HepG2 (cell line): ENCODE results near the gene PYGB. TPM values are rescaled to one million over a fixed set of nuclear protein-coding genes. Genes with fewer than 3 reads are reported as not detected.

Experiments
- ATAC-seq: fragments of 200-7000 bp; cut with Tn5 transposase; 3 replicates; pipeline ENCODE4 v1.9.1; 2020; ENCODE audit warnings: mild to moderate bottlenecking, moderate library complexity
- BruUV-seq: library from RNA; stranded (reverse); fragments of 400-500 nt; replicated peaks from 2 replicates; lab custom pipeline; 2021; lab: Mats Ljungman, UMichigan
- CTCF ChIA-PET: fragments of 300-600 bp; formaldehyde crosslinking; extraction: SDS; loops from one replicate; lab custom pipeline; 2021; ENCODE audit warnings: low total read pairs, inconsistent platforms, low intra/inter-chr PET ratio; lab: Yijun Ruan, JAX
- POLR2A ChIA-PET: fragments of 350-600 bp; sonication (Branson Sonifier 250); formaldehyde crosslinking; loops from one replicate; lab custom pipeline; 2020; ENCODE audit warnings: antibody characterized with exemption, inconsistent platforms; lab: Yijun Ruan, JAX
- DNase-seq: peaks from one replicate; pipeline ENCODE4 v3.0.0-alpha.2; 2015; ENCODE audit warnings: low spot score
- FAIRE-seq: peaks from 3 replicates; lab custom pipeline; 2011; peaks lifted over from hg19 to GRCh38; lab: Jason Lieb, UNC
- H2AFZ ChIP-seq: one replicate; pipeline ENCODE4 v1.6.1; 2011; ENCODE audit warnings: low read length, inconsistent platforms
- H3K27ac ChIP-seq: fragments of 300-600 bp; 3 replicates; pipeline ENCODE4 v1.8.0; 2011; ENCODE audit warnings: mixed run types, mild to moderate bottlenecking, mixed read lengths, low read length, inconsistent platforms; ENCODE audit not compliant: insufficient read depth; ENCODE audit errors: extremely low read length
- H3K27me3 ChIP-seq, 2 experiments: fragments of 200-600 bp in 1 of 2; 2 replicates in 1 of 2; 3 replicates in 1 of 2; pipeline versions ENCODE4 v1.6.0 to v1.8.0; 2011; ENCODE audit warnings: low read length in 2 of 2, mild to moderate bottlenecking in 2 of 2, moderate library complexity in 2 of 2, inconsistent platforms in 1 of 2; ENCODE audit not compliant: insufficient read depth in 2 of 2, control insufficient read depth in 1 of 2
- H3K36me3 ChIP-seq, 2 experiments: fragments of 200-600 bp in 1 of 2; replicated peaks in 1 of 2; 2 replicates in 1 of 2; 3 replicates in 1 of 2; pipeline versions ENCODE4 v1.5.1 to v1.8.0; 2011; ENCODE audit warnings: low read length in 2 of 2, inconsistent platforms in 1 of 2; ENCODE audit not compliant: insufficient read depth in 2 of 2, control insufficient read depth in 1 of 2
- H3K4me1 ChIP-seq: 2 replicates; pipeline ENCODE4 v1.5.1; 2012; ENCODE audit warnings: low read length, inconsistent platforms; ENCODE audit not compliant: insufficient read depth
- H3K4me2 ChIP-seq: 2 replicates; pipeline ENCODE4 v1.6.0; 2011; ENCODE audit warnings: low read depth, low read length, inconsistent platforms
- H3K4me3 ChIP-seq, 3 experiments: fragments of 200-600 bp in 1 of 3; sonication (generic), shearing (Covaris generic) in 1 of 3; replicated peaks in 1 of 3; 2 replicates each; pipeline ENCODE4 v1.5.1; 2011 to 2016; ENCODE audit warnings: low read length in 3 of 3, inconsistent platforms in 2 of 3, low read depth in 2 of 3, mild to moderate bottlenecking in 2 of 3, control low read depth in 1 of 3, mixed read lengths in 1 of 3; ENCODE audit not compliant: insufficient read depth in 1 of 3
- H3K79me2 ChIP-seq: one replicate; pipeline ENCODE4 v1.6.1; 2011; ENCODE audit warnings: low read length, inconsistent platforms; ENCODE audit not compliant: insufficient read depth
- H3K9ac ChIP-seq: 2 replicates; pipeline ENCODE4 v1.6.0; 2011; ENCODE audit warnings: mild to moderate bottlenecking, low read depth, low read length, inconsistent platforms; ENCODE audit not compliant: insufficient read depth
- H3K9me3 ChIP-seq: 2 replicates; pipeline ENCODE4 v1.5.1; 2012; ENCODE audit warnings: mild to moderate bottlenecking, low read length
- H4K20me1 ChIP-seq: 2 replicates; pipeline ENCODE4 v1.6.0; 2011; ENCODE audit warnings: inconsistent platforms, mild to moderate bottlenecking, low read length, moderate library complexity; ENCODE audit not compliant: insufficient read depth
- ZBTB7B ChIP-seq: sonication (generic); formaldehyde crosslinking; IDR thresholded peaks from 2 replicates; pipeline ENCODE4 v1.4.0; 2020; ENCODE audit warnings: missing genetic modification reagents
- ZNF431 ChIP-seq: sonication (generic); formaldehyde crosslinking; IDR thresholded peaks from 2 replicates; pipeline ENCODE4 v1.9.0; 2022; ENCODE audit warnings: missing genetic modification reagents, low read depth, mild to moderate bottlenecking, borderline replicate concordance
- ZNF567 ChIP-seq: sonication (generic); formaldehyde crosslinking; IDR thresholded peaks from 2 replicates; pipeline ENCODE4 v1.8.1; 2023; ENCODE audit warnings: mild to moderate bottlenecking, missing genetic modification reagents, borderline replicate concordance
- WGBS: methylation state at CpG from one replicate; pipeline ENCODE4 v1.1.6; 2017; ENCODE audit warnings: low lambda C conversion rate; 5-methylcytosine and 5-hydroxymethylcytosine counted together
- in situ Hi-C: cut with HindIII; loops from 2 replicates; pipeline ENCODE4 v1.10.0; 2017; ENCODE audit warnings: low pct_unique_long_range_greater_than_20kb; ENCODE audit not compliant: extremely low pct_ligation_motif_present
- intact Hi-C: fragments of 100-400 bp; cut with micrococcal nuclease; formaldehyde crosslinking; loops from one replicate; pipeline ENCODE4 v1.10.0; 2022; ENCODE audit not compliant: unreplicated experiment
- polyA plus RNA-seq, 8 experiments: library from polyadenylated mRNA; depleted of rRNA in 3 of 8; stranded (reverse) in 7 of 8; unstranded in 1 of 8; fragments of >200 nt; fragmentation: Illumina TruSeq in 4 of 8; extraction: Trizol in 4 of 8; gene quantifications; 2 replicates each; pipeline versions ENCODE4 v1.2.1 to v1.2.3, GENCODE V29; 2011 to 2016; ENCODE audit warnings: low read depth in 4 of 8, missing spikeins in 1 of 8, mixed read lengths in 1 of 8; ENCODE audit not compliant: insufficient read depth in 1 of 8
- total RNA-seq, 5 experiments: library from RNA; depleted of rRNA; stranded (reverse); fragments of >200 nt; fragmentation: Illumina TruSeq; extraction: Trizol; gene quantifications; 2 replicates each; pipeline ENCODE4 v1.2.3, GENCODE V29; 2016; ENCODE audit warnings: low read depth in 1 of 5
- TF ChIP-seq, protein P1 (sequence below): sonication (generic); formaldehyde crosslinking; IDR thresholded peaks from 2 replicates; pipeline ENCODE4 v1.4.0; 2020; ENCODE audit warnings: low read depth, missing genetic modification reagents

PYGB gene
- total and polyA plus RNA-seq, 2 of the 13 experiments (the other 11 are each of a cell fraction or from before 2014, with no cell fraction given), result 24.2 to 86.3 TPM

DNA sequence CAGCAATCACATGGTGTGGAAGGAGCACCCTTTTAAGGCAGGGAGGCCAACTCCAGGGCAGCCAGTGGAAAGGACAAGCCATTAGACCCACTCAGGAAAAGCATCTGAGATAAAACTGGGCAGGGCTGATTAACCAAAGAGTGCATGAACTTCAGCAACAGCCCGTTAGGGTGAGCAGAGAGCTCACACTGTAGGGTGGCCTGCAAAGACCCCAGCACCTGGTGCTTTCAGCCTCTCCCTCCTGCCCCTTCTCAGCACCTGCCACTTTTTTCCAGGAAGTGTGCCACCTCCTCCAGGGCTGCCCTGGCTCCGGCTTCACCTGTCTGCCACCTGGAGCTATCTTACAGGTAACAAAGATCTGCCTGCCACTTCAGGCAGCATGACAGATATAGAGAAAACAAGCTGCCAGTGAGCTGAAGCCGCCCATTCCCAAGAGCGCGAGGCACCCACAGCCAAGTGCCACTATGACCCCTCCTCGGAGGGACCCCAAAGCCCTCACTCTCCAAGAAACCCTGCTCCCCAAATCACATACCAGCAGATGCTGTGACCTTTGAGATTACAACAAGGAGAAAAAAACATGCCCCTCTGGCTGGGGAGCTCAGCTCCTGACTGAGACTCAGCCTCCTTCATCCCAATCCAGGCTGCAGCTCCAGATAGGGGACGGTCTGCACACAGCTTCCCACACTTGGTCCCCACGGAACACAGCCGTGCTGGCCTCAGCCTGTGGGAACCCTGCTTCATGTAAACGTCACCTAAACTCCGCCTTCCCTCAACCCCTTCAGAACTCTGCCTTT is 71.6 kb downstream of the PYGB start:
- CTCF ChIA-PET, result no interaction called here
- no peak for TF ChIP-seq ZBTB7B (CRISPR knock-in tag)
- TF ChIP-seq ZNF431 (CRISPR knock-in tag), result no peak
- TF ChIP-seq, protein P1, sequence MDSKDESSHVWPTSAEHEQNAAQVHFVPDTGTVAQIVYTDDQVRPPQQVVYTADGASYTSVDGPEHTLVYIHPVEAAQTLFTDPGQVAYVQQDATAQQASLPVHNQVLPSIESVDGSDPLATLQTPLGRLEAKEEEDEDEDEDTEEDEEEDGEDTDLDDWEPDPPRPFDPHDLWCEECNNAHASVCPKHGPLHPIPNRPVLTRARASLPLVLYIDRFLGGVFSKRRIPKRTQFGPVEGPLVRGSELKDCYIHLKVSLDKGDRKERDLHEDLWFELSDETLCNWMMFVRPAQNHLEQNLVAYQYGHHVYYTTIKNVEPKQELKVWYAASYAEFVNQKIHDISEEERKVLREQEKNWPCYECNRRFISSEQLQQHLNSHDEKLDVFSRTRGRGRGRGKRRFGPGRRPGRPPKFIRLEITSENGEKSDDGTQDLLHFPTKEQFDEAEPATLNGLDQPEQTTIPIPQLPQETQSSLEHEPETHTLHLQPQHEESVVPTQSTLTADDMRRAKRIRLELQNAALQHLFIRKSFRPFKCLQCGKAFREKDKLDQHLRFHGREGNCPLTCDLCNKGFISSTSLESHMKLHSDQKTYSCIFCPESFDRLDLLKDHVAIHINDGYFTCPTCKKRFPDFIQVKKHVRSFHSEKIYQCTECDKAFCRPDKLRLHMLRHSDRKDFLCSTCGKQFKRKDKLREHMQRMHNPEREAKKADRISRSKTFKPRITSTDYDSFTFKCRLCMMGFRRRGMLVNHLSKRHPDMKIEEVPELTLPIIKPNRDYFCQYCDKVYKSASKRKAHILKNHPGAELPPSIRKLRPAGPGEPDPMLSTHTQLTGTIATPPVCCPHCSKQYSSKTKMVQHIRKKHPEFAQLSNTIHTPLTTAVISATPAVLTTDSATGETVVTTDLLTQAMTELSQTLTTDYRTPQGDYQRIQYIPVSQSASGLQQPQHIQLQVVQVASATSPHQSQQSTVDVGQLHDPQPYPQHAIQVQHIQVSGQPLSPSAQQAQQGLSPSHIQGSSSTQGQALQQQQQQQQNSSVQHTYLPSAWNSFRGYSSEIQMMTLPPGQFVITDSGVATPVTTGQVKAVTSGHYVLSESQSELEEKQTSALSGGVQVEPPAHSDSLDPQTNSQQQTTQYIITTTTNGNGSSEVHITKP (CRISPR knock-in tag), result no peak
- TF ChIP-seq ZNF567, result no peak
- H2AFZ ChIP-seq, result no peak overlapping the region
- no peaks in the 10 kb centered on the region; the same call in 1 of the 2 replicates for H4K20me1 ChIP-seq
- ATAC-seq (no peak), DNase-seq (no peak), FAIRE-seq (no peak)
- intact Hi-C loops, result no loop called here
- peaks cover 25 to 58% of the 10 kb centered on the region in 2 experiments for H3K36me3 ChIP-seq
- H3K4me3 ChIP-seq, result no peak overlapping the region
- BruUV-seq, result no TSS peak
- no peak overlapping the region for H3K9ac ChIP-seq
- no peaks in the 10 kb centered on the region for H3K9me3 ChIP-seq
- H3K4me2 ChIP-seq, result no peak overlapping the region
- no peaks in the 10 kb centered on the region for H3K79me2 ChIP-seq
- POLR2A ChIA-PET, result no interaction called here
- 0 out of 2 replicates have a peak, but pooled peaks cover 6% of the 10 kb centered on the region for H3K4me1 ChIP-seq
- WGBS, result 98% methylated on average over 11 of the region's 11 CpGs
- no peak overlapping the region for H3K27ac ChIP-seq
- H3K27me3 ChIP-seq, result no peaks in the 10 kb centered on the region
- in situ Hi-C loops, result loop anchor here (25.0 kb wide), 1 partner anchor 343 kb away; no protein-coding TSS in a partner anchor
